Kasumi-1 (cell line): Measurements from ENCODE around the gene FNDC4.

Experiments used
- DNase-seq, 2 experiments: peaks; one replicate each; lab custom pipeline; 2025; lab: John Stamatoyannopoulos, UW

FNDC4 gene

GRCh38 chr2:27493948-27494283 lies 1.1 kb downstream of the FNDC4 start:
- no peak for DNase-seq

- DNase-seq: no peak
Observed at GRCh38 chr2:27492557-27492956, 2.4 kb downstream of the FNDC4 start.

GRCh38 chr2:27489498-27490397 lies 5.3 kb downstream of the FNDC4 start, which contains the start of gene IFT172:
IFT172 (minus strand) TSS chr2:27489743; CDS start chr2:27489653, 90 bp downstream.
- DNase-seq: peak; percentile 99

GRCh38 chr2:27489118-27489497 lies 5.9 kb downstream of the FNDC4 start:
- DNase-seq: peak in 1 of 2 experiments; percentile 33

GRCh38 chr2:27485496-27485895 lies 9.5 kb downstream of the FNDC4 start:
- DNase-seq: no peak

GRCh38 chr2:27471961-27472360 lies 23.0 kb downstream of the FNDC4 start:
- DNase-seq: no peak

- no peak for DNase-seq
Observed at GRCh38 chr2:27464443-27464842, 30.6 kb downstream of the FNDC4 start.

GRCh38 chr2:27461118-27461517 lies 33.9 kb downstream of the FNDC4 start:
- DNase-seq: no peak

- no peak for DNase-seq
Observed at GRCh38 chr2:27453968-27454367, 41.0 kb downstream of the FNDC4 start.

- no peak for DNase-seq
Observed at GRCh38 chr2:27451095-27451494, 43.9 kb downstream of the FNDC4 start.

- DNase-seq: no peak
Observed at GRCh38 chr2:27448381-27448780, 46.6 kb downstream of the FNDC4 start.

GRCh38 chr2:27446057-27446456 lies 48.9 kb downstream of the FNDC4 start:
- DNase-seq: no peak

GRCh38 chr2:27445615-27446014 lies 49.4 kb downstream of the FNDC4 start:
- DNase-seq: no peak

GRCh38 chr2:27445155-27445554 lies 49.8 kb downstream of the FNDC4 start:
- no peak for DNase-seq

- DNase-seq: no peak
Observed at GRCh38 chr2:27442920-27443282, 52.1 kb downstream of the FNDC4 start.

- no peak for DNase-seq
Observed at GRCh38 chr2:27441958-27442919, 52.8 kb downstream of the FNDC4 start, which contains the start of gene KRTCAP3. KRTCAP3 (plus strand) TSS chr2:27442381; CDS start chr2:27442413, 32 bp downstream.
